Naive B cell (primary cell): Measurements from ENCODE around the gene TXLNB. TPM values are rescaled to one million over a fixed set of nuclear protein-coding genes. Genes with fewer than 3 reads are reported as not detected.
"Not testable (repeated sequence)": the region's sequence is repeated elsewhere in the genome, so short reads cannot be mapped to it uniquely, and the experiment has no call there.

Experiments used
- ATAC-seq, 2 donors: fragments of 150-1000 bp; cut with Tn5 transposase; 2 replicates each; pipeline ENCODE4 v1.10.0; 2021; ENCODE audit warnings: low read depth in 2 of 2, mild to moderate bottlenecking in 2 of 2, moderate library complexity in 2 of 2
- DNase-seq: peaks from one replicate; pipeline ENCODE4 v3.0.0; 2022
- H3K27ac Mint-ChIP-seq, 6 donors: one replicate each; pipeline ENCODE4 v1.8.0; 2020 to 2022; ENCODE audit warnings: mild to moderate bottlenecking in 6 of 6, mixed read lengths in 6 of 6, moderate library complexity in 5 of 6, inconsistent platforms in 2 of 6
- H3K27me3 Mint-ChIP-seq, 3 donors: one replicate each; pipeline ENCODE4 v1.8.0; 2021 to 2022; ENCODE audit warnings: mixed read lengths in 3 of 3, mild to moderate bottlenecking in 1 of 3
- H3K36me3 Mint-ChIP-seq, 2 donors: one replicate each; pipeline ENCODE4 v1.8.0; 2020 to 2022; ENCODE audit warnings: mixed read lengths in 2 of 2, inconsistent platforms in 1 of 2, mild to moderate bottlenecking in 1 of 2
- H3K4me1 Mint-ChIP-seq, 3 donors: one replicate each; pipeline ENCODE4 v1.8.0; 2020 to 2022; ENCODE audit warnings: mixed read lengths in 3 of 3, inconsistent platforms in 1 of 3, mild to moderate bottlenecking in 1 of 3, moderate library complexity in 1 of 3
- H3K4me3 Mint-ChIP-seq, 8 donors: one replicate each; pipeline ENCODE4 v1.8.0; 2020 to 2022; ENCODE audit warnings: mild to moderate bottlenecking in 8 of 8, mixed read lengths in 8 of 8, moderate library complexity in 8 of 8, inconsistent platforms in 2 of 8
- H3K9me3 Mint-ChIP-seq, 7 donors: one replicate each; pipeline ENCODE4 v1.8.0; 2020 to 2022; ENCODE audit warnings: mixed read lengths in 7 of 7, mild to moderate bottlenecking in 5 of 7, inconsistent platforms in 2 of 7, moderate library complexity in 1 of 7
- polyA plus RNA-seq, 6 donors: library from polyadenylated mRNA; unstranded; fragments of 300-500 nt; fragmentation: Illumina TruSeq; gene quantifications; one replicate each; pipeline ENCODE4 v1.2.3, GENCODE V29; 2021; ENCODE audit warnings: low read depth in 6 of 6

Gene TXLNB
- polyA plus RNA-seq, 6 donors from 2014 or later = 0.35 to 2.1 (median 0.74) TPM

DNA sequence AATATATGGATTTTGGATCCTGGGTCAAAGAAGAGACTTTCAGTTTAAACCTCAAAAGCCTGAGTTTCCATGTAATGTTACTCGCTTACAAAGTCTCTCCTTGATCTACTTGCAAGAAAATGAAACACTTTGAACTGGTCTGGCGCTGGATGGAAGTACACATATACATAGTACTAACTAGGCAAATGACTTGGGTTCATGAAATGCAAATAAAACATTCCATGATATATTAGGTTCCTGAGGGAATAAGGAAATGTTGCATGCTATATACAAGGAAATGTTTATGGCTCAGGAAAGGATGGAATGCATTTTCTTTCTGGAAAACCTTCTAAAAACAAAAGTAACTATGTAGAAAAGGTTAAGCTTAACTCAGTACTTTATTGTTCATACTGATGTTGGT, 11.4 kb upstream of the TXLNB start:
- H3K4me3 Mint-ChIP-seq = no peak overlapping the region
- ATAC-seq = no peak
- peaks cover 0 to 15% (median under 1%) of the 10 kb centered on the region in 3 donors for H3K4me1 Mint-ChIP-seq
- H3K27ac Mint-ChIP-seq = no peak overlapping the region
- H3K36me3 Mint-ChIP-seq = peaks cover 0 to 6% of the 10 kb centered on the region in 2 donors
- no peaks in the 10 kb centered on the region for H3K9me3 Mint-ChIP-seq
- no peaks in the 10 kb centered on the region for H3K27me3 Mint-ChIP-seq
- DNase-seq = no peak

DNA sequence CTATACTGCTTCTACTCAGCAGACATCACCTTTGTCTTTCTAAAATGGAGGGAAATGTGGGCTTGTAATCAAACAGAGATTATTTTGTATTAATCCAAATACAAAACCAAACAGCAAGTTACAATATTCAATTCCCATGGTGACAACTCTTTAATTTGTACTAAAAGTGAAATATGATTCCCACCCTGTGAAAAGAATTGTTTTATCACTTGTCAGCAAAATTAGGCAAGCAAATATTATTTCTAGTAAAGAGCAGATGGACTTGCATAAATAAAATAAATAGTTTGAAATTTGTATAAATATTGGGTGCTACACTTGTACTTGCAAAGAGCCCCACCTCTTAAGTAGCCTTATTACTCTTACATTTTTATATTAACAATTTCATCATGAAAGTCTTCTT, 6.1 kb upstream of the TXLNB start:
- no peaks in the 10 kb centered on the region for H3K27me3 Mint-ChIP-seq
- H3K27ac Mint-ChIP-seq = no peak overlapping the region
- H3K36me3 Mint-ChIP-seq = peaks cover 8 to 13% of the 10 kb centered on the region in 2 donors

DNA sequence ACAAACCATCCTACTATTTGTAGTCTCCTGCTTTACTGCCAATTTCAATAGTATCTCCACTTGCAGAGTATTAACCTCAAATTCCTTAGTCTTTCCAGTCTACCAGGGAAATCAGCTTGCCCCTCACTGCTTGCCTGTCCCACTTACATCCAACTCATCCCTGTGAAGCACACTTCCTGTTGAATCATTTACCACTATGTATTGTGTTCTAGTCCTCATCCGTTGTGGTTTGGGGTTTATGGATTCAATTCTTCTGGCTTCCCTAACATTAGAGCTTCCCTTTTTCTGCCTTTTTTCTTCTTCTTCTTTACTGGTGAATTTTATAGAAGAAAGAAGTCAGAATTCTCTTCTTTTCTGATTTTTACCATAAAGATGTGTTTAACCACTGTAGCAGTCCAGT, 5.1 kb upstream of the TXLNB start:
- H3K36me3 Mint-ChIP-seq = peaks cover 8 to 13% of the 10 kb centered on the region in 2 donors
- peaks cover 26 to 37% (median 33%) of the 10 kb centered on the region in 3 donors for H3K4me1 Mint-ChIP-seq
- H3K9me3 Mint-ChIP-seq = peaks cover 0 to 4% (median 0%) of the 10 kb centered on the region in 7 donors
- ATAC-seq = no peak
- H3K27ac Mint-ChIP-seq = peak overlapping the region in 2 of 6 donors; percentile 26 to 54
- DNase-seq = no peak
- no peaks in the 10 kb centered on the region for H3K27me3 Mint-ChIP-seq
- H3K4me3 Mint-ChIP-seq = peak overlapping the region in 1 of 8 donors; percentile 74

More for the DNA sequence above, 6.1 kb upstream of the TXLNB start:
- Mint-ChIP-seq H3K9me3 (peaks cover 0 to 4% (median 0%) of the 10 kb centered on the region in 7 donors), H3K4me3 (no peak overlapping the region), H3K4me1 (peaks cover 17 to 27% (median 23%) of the 10 kb centered on the region in 3 donors)
- no peak for ATAC-seq
- DNase-seq = no peak

DNA sequence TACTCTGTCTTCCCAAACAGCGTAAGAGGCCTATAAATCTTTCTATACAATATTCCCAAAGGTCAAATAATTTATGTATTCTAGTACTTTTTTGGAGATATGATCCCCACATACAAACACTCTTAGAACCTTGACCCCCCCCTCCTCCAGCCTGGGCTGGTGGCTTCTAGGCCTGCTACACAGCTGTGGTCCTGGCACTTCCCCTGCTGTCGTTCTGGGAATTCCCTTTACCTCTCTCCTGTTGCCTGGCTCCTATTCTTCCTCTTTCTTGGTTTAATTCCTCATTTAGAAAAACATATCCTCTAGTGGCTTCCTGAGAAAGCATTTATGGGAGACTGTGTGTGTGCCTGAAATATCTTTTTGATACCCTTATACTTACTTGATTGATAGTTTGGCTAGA, 4.1 kb upstream of the TXLNB start:
- H3K4me1 Mint-ChIP-seq = peaks cover 33 to 47% (median 41%) of the 10 kb centered on the region in 3 donors
- H3K27me3 Mint-ChIP-seq = no peaks in the 10 kb centered on the region
- ATAC-seq (peak; percentile 67 to 73), DNase-seq (peak; percentile 35)
- H3K36me3 Mint-ChIP-seq = peaks cover 8 to 13% of the 10 kb centered on the region in 2 donors
- H3K27ac Mint-ChIP-seq = peak overlapping the region in 5 of 6 donors; percentile 26 to 75 (median 38)
- H3K9me3 Mint-ChIP-seq = peaks cover 0 to 4% (median 0%) of the 10 kb centered on the region in 7 donors
- H3K4me3 Mint-ChIP-seq = peak overlapping the region in 3 of 8 donors; percentile 4 to 44 (median 39)

DNA sequence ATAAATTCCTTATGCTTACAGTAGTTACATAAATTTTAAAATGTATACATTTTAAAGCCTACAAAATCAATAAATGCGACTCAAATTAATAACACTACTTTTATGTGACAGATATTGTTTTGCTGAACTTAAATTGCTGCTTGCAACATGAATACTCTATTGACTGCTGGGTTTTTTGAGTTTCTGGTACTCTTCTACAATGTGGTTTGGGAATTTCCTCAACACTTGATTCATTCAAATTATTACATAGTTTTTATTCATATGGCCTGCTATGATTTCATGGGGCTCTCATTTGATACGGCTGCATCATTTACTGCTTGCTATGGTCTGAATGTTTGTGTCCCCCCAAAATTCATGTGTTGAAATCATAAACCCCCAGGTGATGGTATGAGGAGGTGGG, 2.3 kb upstream of the TXLNB start:
- Mint-ChIP-seq H3K36me3 (peaks cover 8 to 12% of the 10 kb centered on the region in 2 donors), H3K4me3 (peak overlapping the region in 1 of 8 donors; percentile 26), H3K27me3 (no peaks in the 10 kb centered on the region), H3K9me3 (peaks cover 0 to 4% (median 0%) of the 10 kb centered on the region in 7 donors), H3K27ac (peak overlapping the region in 4 of 6 donors; percentile 16 to 93 (median 65)), H3K4me1 (peaks cover 40 to 62% (median 50%) of the 10 kb centered on the region in 3 donors)
- DNase-seq (no peak), ATAC-seq (no peak)

DNA sequence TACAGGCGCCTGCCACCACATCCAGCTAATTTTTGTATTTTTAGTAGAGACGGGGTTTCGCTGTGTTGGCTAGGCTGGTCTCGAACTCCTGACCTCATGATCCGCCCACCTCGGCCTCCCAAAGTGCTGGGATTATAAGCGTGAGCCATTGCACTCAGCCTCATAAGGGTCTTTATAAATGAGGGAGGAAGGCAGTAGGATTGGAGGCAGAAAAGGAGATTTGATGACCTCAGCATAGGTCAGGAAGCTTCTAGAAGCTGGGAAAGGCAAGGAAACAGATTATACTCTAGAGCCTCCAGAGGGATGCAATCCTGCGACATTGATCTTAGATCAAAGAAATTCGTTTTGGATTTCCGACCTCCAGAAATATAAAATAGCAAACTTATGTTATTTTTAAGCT, 1.4 kb upstream of the TXLNB start:
- H3K36me3 Mint-ChIP-seq = peaks cover 7 to 15% of the 10 kb centered on the region in 2 donors
- H3K27me3 Mint-ChIP-seq, H3K9me3 Mint-ChIP-seq, ATAC-seq, DNase-seq: not testable (repeated sequence)
- peak overlapping the region in 1 of 8 donors; percentile 64 for H3K4me3 Mint-ChIP-seq
- peak overlapping the region in 4 of 6 donors; percentile 47 to 90 (median 66) for H3K27ac Mint-ChIP-seq
- peaks cover 44 to 68% (median 50%) of the 10 kb centered on the region in 3 donors for H3K4me1 Mint-ChIP-seq

DNA sequence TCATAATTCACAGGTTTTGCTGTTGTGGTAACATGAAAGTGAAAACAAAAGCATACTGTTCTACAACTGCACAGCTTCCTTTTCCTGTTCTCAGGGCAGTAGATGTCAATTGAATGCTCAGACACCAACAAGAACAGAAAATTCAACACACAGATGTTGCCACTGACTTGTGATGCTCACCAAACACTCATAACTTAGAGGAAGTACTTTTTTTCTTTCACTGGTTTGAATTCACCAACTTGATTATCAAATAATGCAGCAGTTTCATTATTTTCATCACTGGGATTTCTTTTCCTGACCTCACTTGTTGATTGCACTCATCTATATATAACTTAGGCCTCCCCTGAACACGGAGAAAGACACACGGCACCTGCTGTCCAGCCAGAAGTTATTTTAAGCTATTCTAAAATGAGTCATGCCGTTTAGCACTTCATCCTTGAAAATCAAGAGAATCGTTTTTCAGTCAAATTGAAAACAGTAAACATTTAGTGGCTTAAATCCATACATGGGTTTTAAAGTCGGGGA, 949 bp downstream of the TXLNB start:
- peak overlapping the region; percentile 90 to 99 (median 97) for H3K27ac Mint-ChIP-seq
- peak; percentile 97 to 98 for ATAC-seq
- peak; percentile 76 for DNase-seq
- H3K4me3 Mint-ChIP-seq = peak overlapping the region; percentile 77 to 89 (median 82)
- peaks cover 39 to 65% (median 42%) of the 10 kb centered on the region in 3 donors for H3K4me1 Mint-ChIP-seq
- no peaks in the 10 kb centered on the region for H3K27me3 Mint-ChIP-seq
- peaks cover 0 to 3% (median 0%) of the 10 kb centered on the region in 7 donors for H3K9me3 Mint-ChIP-seq
- peaks cover 5 to 17% of the 10 kb centered on the region in 2 donors for H3K36me3 Mint-ChIP-seq

DNA sequence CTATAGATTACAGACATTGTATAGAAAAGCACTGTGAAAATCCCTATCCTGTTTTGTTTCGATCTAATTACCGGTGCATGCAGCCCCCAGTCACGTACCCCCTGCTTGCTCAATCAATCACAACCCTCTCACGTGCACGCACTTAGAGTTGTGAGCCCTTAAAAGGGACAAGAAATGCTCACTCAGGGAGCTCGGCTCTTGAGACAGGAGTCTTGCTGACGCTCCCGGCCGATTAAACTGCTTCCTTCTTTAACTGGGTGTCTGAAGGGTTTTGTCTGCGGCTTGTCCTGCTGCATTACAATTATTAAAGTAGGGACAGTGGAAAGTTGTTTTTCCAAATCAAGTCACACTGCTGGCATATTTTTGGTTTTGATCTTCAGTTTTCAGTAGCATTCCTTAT, 2.6 kb downstream of the TXLNB start:
- Mint-ChIP-seq H3K36me3 (peaks cover 0 to 14% of the 10 kb centered on the region in 2 donors), H3K9me3 (peaks cover 0 to 2% (median 0%) of the 10 kb centered on the region in 7 donors), H3K4me3 (no peak overlapping the region), H3K27ac (peak overlapping the region in 2 of 6 donors; percentile 75 to 90), H3K4me1 (peaks cover 34 to 55% (median 35%) of the 10 kb centered on the region in 3 donors), H3K27me3 (no peaks in the 10 kb centered on the region)
- ATAC-seq (no peak), DNase-seq (no peak)

DNA sequence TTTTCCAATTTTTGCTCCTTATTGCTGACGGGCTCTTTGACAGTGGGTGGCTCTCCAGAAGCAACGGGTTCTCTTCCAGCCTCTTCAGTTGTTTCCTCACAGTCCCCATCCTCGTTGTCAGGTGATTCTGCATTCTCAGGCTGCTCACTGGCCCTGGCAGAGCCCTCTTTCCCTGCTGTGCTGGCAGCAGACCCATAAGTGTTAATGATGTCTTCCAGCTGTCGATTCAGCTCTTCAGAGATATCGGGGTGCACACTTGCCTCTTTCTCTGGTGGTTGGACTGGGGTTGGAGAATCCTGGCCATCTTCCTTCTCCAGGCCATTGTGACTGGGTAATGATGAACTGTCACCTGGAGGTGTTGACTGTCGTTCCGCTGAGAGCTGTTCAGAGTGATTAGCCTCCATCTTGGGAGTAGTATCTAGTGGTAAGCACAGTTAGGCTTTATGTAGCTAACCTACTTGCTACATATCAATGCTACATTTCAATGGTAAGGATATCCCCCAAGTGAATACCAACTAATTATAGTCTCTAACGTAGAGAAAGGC, 3.2 kb downstream of the TXLNB start:
- H3K27ac Mint-ChIP-seq = peak overlapping the region in 3 of 6 donors; percentile 62 to 78 (median 69)
- ATAC-seq = no peak

DNA sequence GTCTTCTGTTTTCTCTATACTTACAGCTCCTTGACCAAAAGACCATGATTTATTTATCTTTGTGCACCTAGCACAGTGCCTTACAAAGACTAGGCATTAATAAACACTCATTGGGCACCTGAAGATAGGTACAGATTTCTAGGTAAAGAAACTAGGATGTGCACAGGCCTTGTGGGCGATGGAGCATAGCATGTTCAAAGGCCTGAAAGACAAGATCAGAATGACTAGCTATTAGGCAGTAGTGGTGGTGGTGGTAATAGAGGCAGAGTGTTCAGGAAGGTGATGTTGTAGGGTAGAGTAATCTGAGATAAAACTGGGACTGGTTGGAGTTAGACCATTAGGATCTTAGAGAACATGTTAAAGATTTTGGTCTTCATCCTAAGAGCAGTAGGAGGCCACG, 3.9 kb downstream of the TXLNB start:
- no peak overlapping the region for H3K4me3 Mint-ChIP-seq
- no peaks in the 10 kb centered on the region for H3K27me3 Mint-ChIP-seq
- DNase-seq (no peak), ATAC-seq (no peak)
- H3K9me3 Mint-ChIP-seq = peaks cover 0 to 2% (median 0%) of the 10 kb centered on the region in 7 donors
- peaks cover 32 to 53% (median 33%) of the 10 kb centered on the region in 3 donors for H3K4me1 Mint-ChIP-seq
- peaks cover 0 to 14% of the 10 kb centered on the region in 2 donors for H3K36me3 Mint-ChIP-seq
- peak overlapping the region in 4 of 6 donors; percentile 1 to 62 (median 30) for H3K27ac Mint-ChIP-seq

More for the DNA sequence above, 3.2 kb downstream of the TXLNB start:
- Mint-ChIP-seq H3K27me3 (no peaks in the 10 kb centered on the region), H3K9me3 (peaks cover 0 to 2% (median 0%) of the 10 kb centered on the region in 7 donors), H3K36me3 (peaks cover 0 to 14% of the 10 kb centered on the region in 2 donors), H3K4me3 (peak overlapping the region in 1 of 8 donors; percentile 51), H3K4me1 (peaks cover 33 to 53% (median 33%) of the 10 kb centered on the region in 3 donors)
- DNase-seq = no peak

DNA sequence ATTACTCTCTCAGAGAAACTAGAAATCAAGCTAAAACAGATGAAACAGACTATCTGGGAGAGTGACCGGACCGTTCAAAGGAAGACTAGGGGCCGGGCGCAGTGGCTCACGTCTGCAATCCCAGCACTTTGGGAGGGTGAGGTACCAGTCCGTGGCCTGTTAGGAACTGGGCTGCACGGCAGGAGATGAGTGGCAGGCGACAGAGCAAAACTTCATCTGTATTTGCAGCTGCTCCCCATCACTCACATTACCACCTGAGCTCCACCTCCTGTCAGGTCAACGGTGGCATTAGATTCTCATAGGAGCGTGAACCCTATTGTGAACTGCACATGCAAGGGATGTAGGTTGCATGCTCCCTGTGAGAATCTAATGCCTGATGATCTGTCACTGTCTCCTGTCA, 5.4 kb downstream of the TXLNB start:
- H3K4me3 Mint-ChIP-seq, H3K27ac Mint-ChIP-seq, DNase-seq, ATAC-seq, H3K27me3 Mint-ChIP-seq, H3K9me3 Mint-ChIP-seq: not testable (repeated sequence)
- peaks cover 0 to 14% of the 10 kb centered on the region in 2 donors for H3K36me3 Mint-ChIP-seq
- peaks cover 18 to 39% (median 22%) of the 10 kb centered on the region in 3 donors for H3K4me1 Mint-ChIP-seq

DNA sequence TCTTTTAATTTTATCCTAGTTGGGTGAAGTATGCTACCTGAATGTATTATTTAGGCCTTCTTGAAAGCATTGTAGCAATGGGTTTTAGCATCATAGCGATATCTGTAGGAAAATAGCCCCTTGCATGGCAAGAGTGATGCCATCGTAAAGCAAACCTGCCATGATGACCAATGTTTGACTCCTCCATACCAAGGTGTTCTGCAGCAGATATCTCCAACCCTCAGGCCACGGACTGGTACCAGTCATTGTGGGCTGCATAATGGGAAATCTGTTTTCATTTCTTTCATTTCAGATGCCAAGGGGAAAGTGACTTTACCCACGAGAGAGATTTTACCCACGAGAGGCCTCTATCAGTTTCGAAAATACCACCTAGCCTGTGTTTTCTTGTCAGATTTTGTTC, 6.2 kb downstream of the TXLNB start:
- no peaks in the 10 kb centered on the region for H3K27me3 Mint-ChIP-seq
- DNase-seq = no peak
- H3K4me1 Mint-ChIP-seq = peaks cover 12 to 32% (median 17%) of the 10 kb centered on the region in 3 donors
- ATAC-seq = no peak
- H3K27ac Mint-ChIP-seq = no peak overlapping the region
- no peak overlapping the region for H3K4me3 Mint-ChIP-seq
- H3K36me3 Mint-ChIP-seq = peaks cover 0 to 14% of the 10 kb centered on the region in 2 donors
- H3K9me3 Mint-ChIP-seq = peaks cover 0 to 2% (median 0%) of the 10 kb centered on the region in 7 donors

DNA sequence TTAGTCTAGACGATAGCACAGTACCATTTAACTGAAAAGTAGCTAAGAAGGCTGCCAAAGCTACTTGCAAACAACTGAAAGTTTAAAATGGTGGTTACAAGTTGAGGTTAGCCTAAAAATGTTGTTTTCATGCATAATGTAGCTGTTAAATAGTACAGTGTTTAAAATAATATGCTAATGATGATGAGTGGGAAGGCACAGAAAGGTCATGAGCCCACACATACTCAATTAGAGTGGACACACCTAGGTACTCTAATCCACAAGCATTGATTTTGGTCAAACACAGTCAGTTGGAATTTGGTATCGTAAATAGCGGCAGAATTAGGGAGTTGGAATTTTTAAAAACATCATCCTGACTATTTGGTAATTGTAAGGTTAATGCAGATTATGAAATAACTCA, 7.0 kb downstream of the TXLNB start:
- peaks cover 0 to 2% (median 0%) of the 10 kb centered on the region in 7 donors for H3K9me3 Mint-ChIP-seq
- peaks cover 10 to 32% (median 14%) of the 10 kb centered on the region in 3 donors for H3K4me1 Mint-ChIP-seq
- no peak overlapping the region for H3K27ac Mint-ChIP-seq
- DNase-seq (no peak), ATAC-seq (no peak)
- peaks cover 0 to 14% of the 10 kb centered on the region in 2 donors for H3K36me3 Mint-ChIP-seq
- no peaks in the 10 kb centered on the region for H3K27me3 Mint-ChIP-seq
- no peak overlapping the region for H3K4me3 Mint-ChIP-seq

DNA sequence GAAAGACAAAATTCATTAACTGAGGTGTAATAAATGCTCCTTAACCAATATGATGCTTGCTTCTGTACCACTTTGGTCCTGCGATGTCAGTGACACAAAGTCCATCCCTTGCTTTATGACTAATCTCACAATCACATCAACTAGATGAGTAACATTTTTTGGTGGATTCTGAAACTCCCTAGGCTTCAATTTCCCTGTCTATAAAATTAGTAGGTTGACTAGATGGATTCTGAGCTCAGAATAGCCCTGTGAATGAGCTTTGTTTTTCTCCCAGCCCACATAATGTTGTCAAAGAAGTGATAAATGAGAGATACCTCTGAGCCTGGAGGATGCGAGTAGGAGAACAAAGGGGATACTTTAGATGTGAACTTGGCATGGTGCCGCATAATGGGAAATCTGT, 9.1 kb downstream of the TXLNB start:
- H3K4me1 Mint-ChIP-seq = peaks cover 13 to 37% (median 23%) of the 10 kb centered on the region in 3 donors
- ATAC-seq (no peak), DNase-seq (no peak)
- H3K27ac Mint-ChIP-seq = peak overlapping the region in 1 of 6 donors; percentile 22
- no peaks in the 10 kb centered on the region for H3K9me3 Mint-ChIP-seq
- H3K27me3 Mint-ChIP-seq = no peaks in the 10 kb centered on the region
- peaks cover 0 to 1% of the 10 kb centered on the region in 2 donors for H3K36me3 Mint-ChIP-seq
- no peak overlapping the region for H3K4me3 Mint-ChIP-seq
